Lower leg skin (tissue), 3 donors: ENCODE measurements around the gene FOXO6.

Experiments used
- CTCF ChIP-seq, 3 donors: fragments of 450-650 bp; IDR thresholded peaks; one replicate each; pipeline ENCODE4 v1.5.1; 2016; ENCODE audit warnings: antibody characterized with exemption in 3 of 3, mild to moderate bottlenecking in 3 of 3, moderate library complexity in 2 of 3
- POLR2A ChIP-seq, 2 donors: fragments of 450-650 bp; IDR thresholded peaks; one replicate each; pipeline ENCODE4 v1.6.1; 2016 to 2017; ENCODE audit warnings: antibody characterized with exemption in 2 of 2, mild to moderate bottlenecking in 1 of 2, moderate library complexity in 1 of 2

- TF ChIP-seq CTCF (IDR thresholded peaks at IDR 0.05) (no peak), POLR2A (IDR thresholded peaks at IDR 0.05) (no peak)
Observed at GRCh38 chr1:41315871-41316270, 45.4 kb upstream of the FOXO6 start.
